GM19438 (cell line): ENCODE data around the gene CEP44.
"Not testable (repeated sequence)": the region's sequence is repeated elsewhere in the genome, so short reads cannot be mapped to it uniquely, and the experiment has no call there.

Experiments used
- ATAC-seq: cut with Tn5 transposase; IDR thresholded peaks from one replicate; pipeline ENCODE4 v1.9.1; 2021; ENCODE audit warnings: low read depth; ENCODE audit not compliant: unreplicated experiment

Gene CEP44

DNA sequence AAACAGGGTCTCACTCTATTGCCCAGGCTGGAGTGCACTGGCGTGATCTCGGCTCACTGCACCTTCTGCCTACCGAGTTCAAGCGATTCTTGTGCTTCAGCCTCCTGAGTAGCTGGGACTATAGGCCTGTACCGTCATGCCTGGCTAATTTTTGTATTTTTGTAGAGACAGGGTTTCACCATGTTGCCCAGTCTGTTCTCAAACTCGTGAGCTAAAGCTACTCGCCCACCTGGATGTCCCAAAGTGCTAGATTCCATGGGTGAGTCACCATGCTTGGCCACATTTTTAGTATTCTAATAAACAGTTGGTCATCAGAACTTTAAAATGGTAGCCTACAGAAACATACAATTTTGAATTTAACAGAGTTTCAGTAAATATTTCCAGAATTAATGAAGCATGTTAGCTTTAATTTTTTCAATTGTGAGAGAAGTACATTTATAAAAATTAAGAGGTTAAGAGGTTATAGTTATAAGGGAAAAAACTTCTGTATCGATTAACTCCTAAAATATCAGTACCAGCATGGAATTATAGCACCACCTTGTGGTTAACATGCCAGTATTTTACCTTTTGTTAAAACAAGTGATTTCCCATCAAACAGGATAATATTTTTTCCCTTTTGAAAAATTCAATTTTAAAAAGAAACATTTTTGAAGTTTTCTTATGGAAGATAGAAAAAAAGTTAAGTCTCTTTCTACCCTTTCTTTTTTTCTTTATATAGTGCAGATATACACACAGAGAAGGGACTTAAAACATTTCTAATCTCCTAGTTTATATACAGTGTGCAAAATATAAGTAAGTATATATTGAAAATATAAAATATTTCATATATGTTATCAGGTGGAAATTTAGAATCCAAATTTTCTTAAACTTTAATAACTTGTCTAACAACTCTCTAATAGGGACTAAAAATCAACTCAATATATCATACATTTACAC lies 35.4 kb downstream of the CEP44 start:
- no peak for ATAC-seq

DNA sequence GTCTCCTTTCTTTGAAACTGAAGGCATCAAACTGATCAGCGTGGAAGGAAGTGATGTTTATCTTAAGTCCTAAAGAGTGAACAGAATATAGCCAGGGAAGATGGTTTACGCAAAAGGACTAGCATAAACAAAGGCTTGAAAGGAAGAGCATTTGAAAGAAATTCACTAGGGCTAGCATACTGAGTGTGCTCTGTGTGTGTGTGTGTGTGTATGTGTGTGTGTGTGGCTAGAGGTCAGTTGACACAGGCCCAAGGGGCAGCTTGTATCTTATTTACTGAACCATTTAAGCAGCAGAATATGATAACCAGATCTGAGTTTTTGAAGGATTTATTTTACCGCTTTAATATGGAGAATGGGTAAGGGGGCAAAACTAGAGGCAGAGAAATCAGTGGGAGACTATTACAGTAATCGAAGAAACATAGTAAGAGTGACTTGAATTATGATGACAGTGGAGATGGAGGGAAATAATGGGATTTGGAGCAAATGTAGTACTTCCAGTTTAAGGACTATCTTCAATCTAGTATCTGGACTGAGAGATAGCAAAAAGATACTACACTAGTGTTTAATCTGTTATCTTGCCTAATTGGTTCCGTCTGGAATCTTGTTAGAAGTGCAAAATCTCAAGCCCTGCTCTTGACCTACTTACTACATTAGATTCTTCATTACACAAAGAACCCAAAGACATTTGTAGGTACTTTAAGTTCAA lies 36.9 kb downstream of the CEP44 start:
- ATAC-seq: no peak

DNA sequence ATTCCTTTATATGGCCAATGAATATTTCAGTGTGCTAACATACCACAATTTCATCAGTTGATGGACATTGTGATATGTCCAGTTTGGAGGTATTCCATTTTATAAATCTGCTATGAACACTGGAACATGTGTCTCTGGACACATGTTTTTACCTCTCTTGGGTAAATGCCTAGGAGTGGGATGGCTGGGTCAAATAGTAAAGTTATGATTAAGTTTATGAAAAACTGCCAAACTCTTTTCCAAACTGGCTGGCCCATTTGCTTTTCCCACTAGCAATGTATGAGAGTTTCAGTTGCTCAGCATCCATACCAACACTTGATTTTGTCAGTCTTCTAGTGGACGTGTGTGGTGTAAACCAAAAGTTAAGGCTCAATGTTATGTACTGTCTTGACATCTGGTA lies 40.5 kb downstream of the CEP44 start:
- ATAC-seq: no peak

DNA sequence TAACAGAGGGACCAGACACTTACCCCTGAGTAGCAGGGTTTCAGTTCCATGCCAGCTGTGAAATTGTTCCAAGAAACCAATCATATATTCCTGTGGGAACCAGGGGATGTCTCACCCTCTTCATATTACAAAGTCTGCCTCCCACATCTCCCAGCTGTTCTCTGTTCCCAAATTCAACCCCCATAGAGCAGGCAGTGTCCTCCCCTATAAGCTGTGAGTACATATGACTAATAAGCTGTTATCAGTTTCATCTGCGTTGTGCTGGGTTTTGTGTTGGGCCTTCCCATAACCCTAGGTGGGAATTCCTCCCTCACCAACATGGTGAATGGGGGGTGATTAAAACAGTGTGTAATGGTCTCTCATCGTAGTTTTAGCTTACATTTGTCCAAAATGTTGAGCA lies 41.0 kb downstream of the CEP44 start:
- ATAC-seq: no peak

DNA sequence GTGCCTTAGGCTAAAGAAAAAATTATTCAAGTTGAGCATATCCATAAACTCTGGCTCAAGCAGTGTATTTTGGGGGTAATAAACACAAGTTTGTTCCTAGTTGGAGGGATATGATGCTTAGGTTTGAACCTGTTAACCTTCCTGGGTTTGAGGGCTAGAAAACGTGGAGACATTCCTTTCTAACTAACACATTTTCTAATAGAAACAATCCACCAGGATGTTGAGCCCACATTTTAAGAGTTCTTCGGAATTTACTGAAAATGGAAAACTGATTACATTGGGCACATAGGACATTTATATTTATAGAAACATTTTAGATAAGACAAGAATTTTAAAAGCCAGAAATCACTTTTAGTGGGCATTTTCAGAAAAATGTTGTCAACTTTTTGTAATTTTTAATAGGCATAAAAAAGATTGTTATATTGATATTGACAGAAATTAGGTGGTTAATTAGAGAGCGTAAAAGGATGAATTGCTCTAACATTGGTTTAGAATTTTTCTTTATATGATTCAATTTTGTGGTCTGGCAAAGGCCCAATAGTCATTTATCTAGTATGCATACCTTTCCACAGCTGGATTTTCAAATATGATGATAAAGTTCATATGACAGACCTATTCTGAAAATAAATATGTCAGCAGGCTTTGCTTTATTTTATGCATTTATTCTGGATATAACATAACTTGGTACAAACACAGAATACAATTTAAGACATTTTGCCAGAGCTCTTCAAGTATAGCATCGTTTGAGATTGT lies 49.2 kb downstream of the CEP44 start:
- ATAC-seq: no peak

DNA sequence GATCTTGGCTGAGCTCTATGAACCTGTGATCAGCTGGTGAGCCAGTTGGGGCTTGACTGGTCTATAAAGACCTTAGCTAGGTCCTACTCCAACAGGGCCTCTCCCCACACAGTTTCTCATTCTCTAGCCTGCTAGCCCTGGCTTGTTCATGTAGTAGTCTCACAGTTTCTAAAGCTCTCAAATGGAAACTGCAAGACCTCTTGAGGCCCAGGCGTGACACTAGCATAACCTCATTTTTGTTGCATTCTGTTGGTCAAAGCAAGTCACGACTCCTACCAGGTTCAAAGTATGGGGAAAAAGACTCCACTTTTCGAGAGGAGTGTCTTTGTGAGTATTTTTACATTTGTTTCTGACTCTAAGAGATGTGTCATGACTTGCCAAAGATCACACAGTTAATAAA lies 50.9 kb downstream of the CEP44 start:
- no peak for ATAC-seq

DNA sequence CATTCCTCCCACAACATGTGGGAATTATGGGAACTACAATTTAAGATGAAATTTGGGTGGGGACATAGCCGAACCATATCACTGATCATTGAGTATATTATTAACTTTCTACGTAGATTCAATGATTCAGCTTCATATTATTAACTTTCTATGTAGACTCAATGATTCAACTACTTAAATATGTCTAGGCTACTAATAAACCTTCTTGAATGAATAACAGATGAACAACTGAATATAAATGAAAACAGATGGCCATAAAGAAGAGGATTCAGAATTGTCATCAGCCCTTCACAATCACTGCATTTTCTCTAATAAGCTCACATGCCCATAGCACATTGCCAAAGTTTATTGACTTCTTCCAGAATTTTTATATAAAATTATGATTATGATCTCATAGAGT lies 57.0 kb downstream of the CEP44 start:
- no peak for ATAC-seq

DNA sequence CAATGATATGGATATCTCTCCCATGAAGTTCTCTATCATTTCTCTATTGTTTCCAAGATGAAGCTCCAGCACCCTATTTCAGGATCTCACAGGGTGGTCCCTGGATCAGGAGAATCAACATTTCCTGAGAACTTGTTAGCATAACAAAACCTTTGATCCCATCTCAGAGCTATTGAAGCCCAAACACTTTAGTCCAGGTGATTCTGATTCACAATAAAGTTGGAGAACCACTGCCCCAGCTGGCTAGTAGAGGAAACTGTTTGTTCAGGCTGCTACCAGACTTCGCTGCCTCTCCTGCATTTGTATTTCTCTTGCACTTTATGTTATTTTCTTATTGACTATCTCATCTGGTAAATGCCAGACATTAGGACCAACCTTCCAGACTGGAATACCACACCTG lies 65.4 kb downstream of the CEP44 start:
- ATAC-seq: no peak

DNA sequence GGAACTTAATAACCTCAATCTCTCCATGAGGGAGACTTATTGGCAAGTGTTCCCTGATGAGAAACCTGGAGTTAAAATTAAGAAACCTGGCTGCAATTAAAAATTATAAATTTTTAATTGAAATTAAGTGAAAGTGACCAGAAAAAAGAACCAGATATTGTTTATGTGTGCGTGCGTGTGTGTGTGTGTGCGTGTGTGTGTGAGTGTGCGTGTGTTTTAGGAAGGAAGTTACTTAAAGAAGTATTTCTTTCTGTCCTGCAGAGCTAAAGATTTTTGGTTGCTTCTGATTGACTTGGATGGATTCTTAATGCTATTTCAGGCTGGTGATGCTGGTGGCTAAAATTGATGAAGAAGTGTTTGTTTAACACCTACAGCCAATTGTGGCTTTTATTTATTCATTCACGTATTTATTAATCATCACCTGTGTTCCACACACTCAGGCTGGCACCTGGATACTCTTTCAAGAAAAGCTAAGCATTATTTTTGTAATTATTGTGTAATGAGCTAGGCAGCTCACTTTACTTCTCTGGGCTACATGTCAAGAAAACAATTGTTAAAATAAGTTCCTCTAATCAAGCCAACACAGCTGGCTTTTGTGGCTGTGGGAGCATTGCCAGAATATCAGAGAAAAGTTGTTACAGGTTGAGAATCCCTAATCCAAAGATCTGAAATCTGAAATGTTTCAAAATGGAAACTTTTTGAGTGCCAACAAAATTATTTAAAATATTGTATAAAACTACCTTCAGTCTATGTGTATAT lies 68.5 kb downstream of the CEP44 start:
- no peak for ATAC-seq

DNA sequence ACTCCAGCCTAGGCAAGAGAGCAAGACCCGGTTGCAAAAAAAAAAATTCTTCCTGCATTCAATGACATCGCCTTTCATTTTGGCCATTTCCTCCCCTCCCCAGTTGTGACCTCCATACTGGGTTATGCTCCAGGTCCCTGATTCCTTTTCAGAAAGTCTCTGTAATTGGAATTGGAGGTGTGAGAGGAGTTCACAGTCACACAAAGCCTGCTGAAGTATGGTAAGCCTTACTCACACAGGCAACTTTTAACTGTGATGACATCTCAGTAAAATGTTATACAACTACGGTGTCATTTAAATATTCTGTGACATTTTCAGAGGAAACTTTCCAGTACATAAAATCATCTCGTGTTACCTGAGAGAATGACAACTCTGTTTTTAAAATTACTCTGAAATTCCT lies 73.6 kb downstream of the CEP44 start:
- no peak for ATAC-seq

DNA sequence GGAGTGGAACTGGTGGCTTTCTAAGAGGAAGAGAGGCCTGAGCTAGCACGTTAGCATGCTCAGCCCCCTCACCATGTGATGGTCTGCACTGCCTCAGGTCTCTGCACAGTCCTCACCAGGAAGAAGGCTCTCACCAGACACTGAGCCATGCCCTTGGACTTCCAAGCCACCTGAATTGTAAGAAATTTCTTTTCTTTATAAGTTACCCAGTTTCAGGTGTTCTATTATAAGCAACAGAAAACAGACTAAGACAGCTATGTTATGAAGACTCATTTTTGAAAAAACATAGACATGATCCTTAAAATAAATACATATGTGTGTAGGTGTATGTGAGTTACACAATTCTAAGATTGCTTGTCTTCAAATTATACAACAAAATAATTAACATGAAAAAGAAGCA lies 74.7 kb downstream of the CEP44 start:
- peak; percentile 46 for ATAC-seq

DNA sequence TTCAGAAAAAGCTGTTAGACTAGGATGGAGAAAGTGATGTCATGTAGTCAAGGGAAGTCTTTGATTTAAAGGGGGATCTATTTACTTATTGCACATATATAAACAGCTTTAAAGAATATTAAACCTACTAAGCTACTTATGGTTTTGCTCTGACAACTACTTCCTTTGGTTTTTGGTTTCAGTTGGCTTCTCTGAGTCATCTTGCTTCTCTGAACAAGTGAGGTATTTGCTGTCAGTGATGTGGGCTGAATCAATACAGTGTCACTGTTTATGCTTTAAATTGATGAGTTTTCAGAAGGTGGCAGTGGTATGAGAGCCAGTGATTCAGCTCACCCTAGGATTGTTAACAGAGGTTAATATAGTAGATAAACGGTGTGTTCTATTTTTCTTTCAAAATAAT lies 75.1 kb downstream of the CEP44 start:
- ATAC-seq: peak; percentile 98

DNA sequence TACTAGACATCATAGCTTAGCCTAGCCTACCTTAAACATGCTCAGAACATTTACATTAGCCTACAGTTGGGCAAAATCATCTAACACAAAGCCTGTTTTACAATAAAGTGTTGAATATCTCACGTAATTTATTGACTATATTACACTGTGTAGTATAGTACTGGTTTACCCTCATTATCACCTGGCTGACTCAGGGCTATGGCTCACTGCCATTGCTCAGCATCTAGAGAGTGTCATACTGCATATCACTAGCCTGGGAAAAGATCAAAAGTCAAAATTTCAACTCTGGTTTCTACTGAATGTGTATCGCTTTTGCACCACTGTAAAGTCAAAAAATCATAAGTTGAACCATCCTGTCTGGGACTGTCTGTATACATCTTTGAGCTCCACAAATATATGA lies 78.6 kb downstream of the CEP44 start:
- no peak for ATAC-seq

DNA sequence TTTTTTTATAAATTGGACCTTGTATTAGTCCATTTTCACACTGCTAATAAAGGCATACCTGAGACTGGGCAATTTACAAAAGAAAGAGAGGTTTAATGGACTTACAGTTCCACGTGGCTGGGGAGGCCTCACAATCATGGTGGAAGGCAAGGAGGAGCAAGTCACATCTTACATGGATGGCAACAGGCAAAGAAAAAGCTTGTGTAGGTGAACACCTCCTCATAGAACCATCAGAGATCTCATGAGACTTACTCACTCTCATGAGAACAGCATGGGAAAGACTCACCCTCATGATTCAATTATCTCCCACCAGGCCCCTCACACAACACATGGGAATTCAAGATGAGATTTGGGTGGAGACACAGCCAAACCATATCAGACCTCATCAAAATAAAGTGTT lies 80.1 kb downstream of the CEP44 start:
- not testable (repeated sequence) for ATAC-seq

DNA sequence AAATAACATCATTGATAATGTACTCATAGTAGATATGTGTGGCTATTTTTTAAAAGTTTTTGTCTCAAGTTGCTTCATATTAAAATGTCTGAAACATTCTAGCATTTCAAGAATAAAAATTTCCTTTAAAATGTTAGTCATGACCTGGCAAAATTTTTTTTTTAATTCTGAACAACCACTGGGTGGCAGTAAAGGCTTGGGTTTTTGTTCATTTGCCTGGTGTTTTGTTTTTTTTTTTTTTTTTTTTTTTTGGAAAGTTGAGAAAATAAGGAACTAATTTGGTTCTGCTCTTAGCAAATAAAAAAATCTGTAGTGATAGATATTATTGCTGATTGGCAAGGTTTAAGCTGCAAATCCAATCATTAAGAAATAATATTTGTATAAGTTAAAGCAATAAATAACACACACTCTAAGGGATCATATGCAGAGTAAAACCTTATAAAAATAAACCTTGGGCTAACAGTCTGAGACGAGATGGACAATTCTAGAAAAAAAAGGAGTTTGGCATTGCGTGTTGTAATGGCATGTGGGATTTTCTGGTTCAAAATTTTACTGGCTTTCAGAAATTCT lies 81.4 kb downstream of the CEP44 start:
- no peak for ATAC-seq

DNA sequence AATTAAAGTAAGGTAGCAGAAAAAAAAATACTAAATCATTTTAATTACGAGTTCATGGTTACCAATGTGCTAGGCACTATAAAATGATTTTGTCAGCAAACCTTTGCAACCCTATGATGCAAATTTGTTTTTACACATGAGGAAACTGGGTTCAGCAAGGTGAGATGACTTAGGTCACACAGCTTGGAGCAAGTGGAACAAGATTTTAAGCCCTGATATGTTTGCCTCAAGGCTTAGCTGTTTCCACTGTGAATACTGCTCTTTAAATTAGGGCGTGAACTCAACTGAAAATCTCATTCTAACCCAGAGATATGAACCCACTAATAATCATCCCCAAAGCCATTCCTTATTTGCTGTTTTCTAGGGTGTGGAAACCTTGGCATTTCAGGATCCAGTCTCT lies 86.3 kb downstream of the CEP44 start:
- ATAC-seq: no peak

DNA sequence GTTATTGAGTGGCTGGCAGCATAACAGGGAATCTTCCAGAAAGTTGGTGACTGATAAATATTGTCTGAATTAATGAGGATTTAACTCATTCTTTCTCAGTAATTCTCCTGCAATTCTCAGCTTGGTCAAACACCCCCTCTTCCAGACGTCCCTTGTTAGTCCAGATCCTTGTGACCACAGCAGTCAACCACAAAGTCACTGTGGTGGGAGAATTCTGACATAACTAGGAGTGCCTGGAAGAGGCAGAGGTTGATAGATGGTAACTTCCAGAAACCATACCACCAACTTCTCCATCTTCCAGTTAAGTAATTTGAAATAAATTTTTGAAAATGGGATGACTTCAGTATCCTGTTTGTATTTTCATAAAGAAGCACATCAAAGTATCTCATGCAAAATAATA lies 90.1 kb downstream of the CEP44 start:
- no peak for ATAC-seq

DNA sequence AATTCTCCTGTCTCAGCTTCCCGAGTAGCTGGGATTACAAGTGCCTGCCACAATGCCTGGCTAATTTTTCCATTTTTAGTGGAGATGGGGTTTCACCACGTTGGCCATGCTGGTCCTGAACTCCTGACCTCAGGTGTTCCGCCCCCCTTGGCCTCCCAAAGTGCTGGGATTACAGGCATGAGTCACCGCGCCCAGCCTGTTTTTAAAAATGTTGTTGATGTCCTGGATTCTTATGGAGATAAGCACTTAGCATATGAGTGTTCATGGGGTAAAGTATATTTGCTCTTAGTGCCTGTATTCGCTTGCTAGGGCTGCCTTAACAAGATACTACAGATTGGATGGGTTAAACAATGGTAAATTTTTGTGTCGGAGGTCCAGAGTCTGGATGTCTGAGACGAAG lies 91.7 kb downstream of the CEP44 start:
- no peak for ATAC-seq

DNA sequence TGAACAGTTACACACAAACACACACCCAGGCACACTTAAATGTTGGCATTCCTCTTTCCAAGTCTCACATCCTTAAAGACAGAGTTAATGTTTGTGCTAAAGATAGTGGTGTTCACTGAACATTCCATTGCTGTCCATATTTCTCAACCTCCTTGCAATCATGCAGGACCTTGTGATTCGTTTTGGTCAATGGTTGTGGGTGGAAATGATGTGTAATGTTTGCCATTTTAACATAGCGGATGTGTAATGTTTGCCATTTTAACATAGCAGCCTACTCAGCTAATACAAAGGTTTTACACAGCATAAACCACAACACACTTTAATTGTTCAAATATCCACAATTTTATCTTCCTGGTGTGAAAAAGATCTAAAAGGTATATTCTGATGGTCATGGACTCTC lies 93.9 kb downstream of the CEP44 start:
- ATAC-seq: no peak

DNA sequence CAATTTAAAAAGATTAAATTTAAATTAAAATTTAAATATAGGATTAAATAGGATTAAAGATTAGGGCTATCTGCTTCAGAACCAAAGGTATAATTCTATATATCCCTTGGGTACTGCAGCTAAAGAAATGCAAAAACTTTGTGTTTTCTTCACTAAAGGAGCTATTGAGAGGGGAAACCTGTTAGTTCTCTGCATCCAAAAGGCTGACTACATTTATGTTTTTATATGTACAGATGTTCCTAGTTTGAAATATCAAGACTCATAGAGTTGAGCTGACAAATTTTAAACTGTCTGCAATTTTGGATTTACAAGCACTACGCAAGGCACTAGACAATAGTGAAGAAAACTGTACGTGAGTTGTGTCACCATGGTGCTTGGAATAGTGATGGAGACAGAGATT lies 95.2 kb downstream of the CEP44 start:
- no peak for ATAC-seq
